Gastroesophageal sphincter (tissue), 3 donors: ENCODE data around the gene RABEP1.

Source experiments
- POLR2A ChIP-seq, 2 donors: fragments of 450-650 bp; IDR thresholded peaks; one replicate each; pipeline ENCODE4 v1.6.1; 2017; ENCODE audit warnings: antibody characterized with exemption in 2 of 2, mild to moderate bottlenecking in 2 of 2, moderate library complexity in 1 of 2
- TF ChIP-seq, protein P1 (sequence below), 4 experiments: fragments of 200-600 bp in 2 of 4; fragments of 450-650 bp in 2 of 4; sonication (generic) in 1 of 4; IDR thresholded peaks; one replicate each; pipeline ENCODE4 v1.5.1; 2017 to 2019; ENCODE audit warnings: antibody characterized with exemption in 4 of 4, mild to moderate bottlenecking in 2 of 4, moderate library complexity in 2 of 4

DNA sequence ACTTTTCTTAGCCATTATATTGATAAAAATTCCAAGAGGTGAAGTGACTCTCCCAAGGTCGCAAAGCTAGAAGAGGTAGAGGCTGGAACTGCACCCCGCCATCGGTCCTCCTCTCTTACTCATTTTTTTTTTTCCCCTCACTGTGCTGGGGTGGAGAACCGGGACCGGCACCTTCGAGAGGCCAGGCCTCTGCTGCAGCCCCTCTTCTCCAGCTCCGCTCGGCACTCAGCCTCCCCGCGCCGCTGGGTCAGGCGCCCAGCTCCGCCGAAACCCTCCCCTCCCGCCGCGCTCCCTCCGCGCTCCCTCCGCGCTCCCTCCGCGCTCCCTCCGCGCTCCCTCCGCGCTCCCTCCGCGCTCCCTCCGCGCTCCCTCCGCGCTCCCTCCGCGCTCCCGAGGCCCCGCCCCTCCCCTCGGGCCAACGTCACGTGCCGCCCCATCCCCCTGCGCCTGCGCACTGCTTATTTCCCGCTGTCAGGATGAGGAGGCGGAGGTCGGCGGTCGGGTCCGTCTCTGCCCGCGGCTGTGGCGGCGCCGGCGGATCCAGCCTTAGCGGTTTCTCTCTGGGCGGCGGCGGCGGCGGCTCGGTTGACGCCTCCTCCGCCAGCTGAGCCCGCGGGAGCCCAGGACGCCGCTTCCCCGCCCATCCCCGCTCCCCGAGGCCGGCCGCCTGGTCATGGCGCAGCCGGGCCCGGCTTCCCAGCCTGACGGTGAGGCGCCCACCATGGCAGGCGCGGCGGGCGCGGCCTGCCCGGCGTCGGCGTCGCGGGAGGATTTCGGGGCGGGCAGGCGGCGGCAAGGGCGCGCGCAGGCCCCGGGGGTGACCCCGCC, at the start of gene RABEP1:
- TF ChIP-seq, protein P1, sequence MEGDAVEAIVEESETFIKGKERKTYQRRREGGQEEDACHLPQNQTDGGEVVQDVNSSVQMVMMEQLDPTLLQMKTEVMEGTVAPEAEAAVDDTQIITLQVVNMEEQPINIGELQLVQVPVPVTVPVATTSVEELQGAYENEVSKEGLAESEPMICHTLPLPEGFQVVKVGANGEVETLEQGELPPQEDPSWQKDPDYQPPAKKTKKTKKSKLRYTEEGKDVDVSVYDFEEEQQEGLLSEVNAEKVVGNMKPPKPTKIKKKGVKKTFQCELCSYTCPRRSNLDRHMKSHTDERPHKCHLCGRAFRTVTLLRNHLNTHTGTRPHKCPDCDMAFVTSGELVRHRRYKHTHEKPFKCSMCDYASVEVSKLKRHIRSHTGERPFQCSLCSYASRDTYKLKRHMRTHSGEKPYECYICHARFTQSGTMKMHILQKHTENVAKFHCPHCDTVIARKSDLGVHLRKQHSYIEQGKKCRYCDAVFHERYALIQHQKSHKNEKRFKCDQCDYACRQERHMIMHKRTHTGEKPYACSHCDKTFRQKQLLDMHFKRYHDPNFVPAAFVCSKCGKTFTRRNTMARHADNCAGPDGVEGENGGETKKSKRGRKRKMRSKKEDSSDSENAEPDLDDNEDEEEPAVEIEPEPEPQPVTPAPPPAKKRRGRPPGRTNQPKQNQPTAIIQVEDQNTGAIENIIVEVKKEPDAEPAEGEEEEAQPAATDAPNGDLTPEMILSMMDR (IDR thresholded peaks at IDR 0.05) = peak in 3 of 4 experiments; percentile 25 to 45 (median 37)
- peak; percentile 85 to 86 for TF ChIP-seq POLR2A (IDR thresholded peaks at IDR 0.05)
